Kidney (tissue), 14 donors: Measurements from ENCODE around the gene NCF2. TPM values are rescaled to one million over a fixed set of nuclear protein-coding genes. Genes with fewer than 3 reads are reported as not detected.

ENCODE experiments used
- DNase-seq, 5 donors: peaks; one replicate each; pipeline ENCODE4 v3.0.0-alpha.2; 2013 to 2020
- FAIRE-seq: peaks from 2 replicates; lab custom pipeline; 2012; peaks lifted over from hg19 to GRCh38; lab: Jason Lieb, UNC
- H3K27ac ChIP-seq, 2 donors: one replicate each; pipeline ENCODE4 v1.7.0; 2013; ENCODE audit warnings: low read depth in 2 of 2, low read length in 2 of 2, inconsistent platforms in 1 of 2
- H3K27me3 ChIP-seq: one replicate; pipeline ENCODE4 v1.7.1; 2013; ENCODE audit warnings: low read length, inconsistent platforms; ENCODE audit not compliant: control insufficient read depth, insufficient read depth
- H3K36me3 ChIP-seq, 3 donors: one replicate each; pipeline versions ENCODE4 v1.7.0 to v1.7.1; 2013; ENCODE audit warnings: low read length in 3 of 3, control low read depth in 1 of 3, inconsistent platforms in 1 of 3; ENCODE audit not compliant: insufficient read depth in 3 of 3, control insufficient read depth in 2 of 3
- H3K4me1 ChIP-seq, 3 donors: one replicate each; pipeline versions ENCODE4 v1.7.0 to v1.7.1; 2013; ENCODE audit warnings: low read length in 3 of 3, inconsistent platforms in 1 of 3, low read depth in 1 of 3; ENCODE audit not compliant: control insufficient read depth in 2 of 3, insufficient read depth in 2 of 3
- H3K4me3 ChIP-seq, 3 donors: one replicate each; pipeline versions ENCODE4 v1.7.0 to v1.8.1; 2013; ENCODE audit warnings: low read length in 3 of 3, control low read depth in 1 of 3, inconsistent platforms in 1 of 3
- H3K9ac ChIP-seq, 3 donors: one replicate each; pipeline versions ENCODE4 v1.7.0 to v1.7.1; 2013; ENCODE audit warnings: low read length in 3 of 3, control low read depth in 1 of 3, inconsistent platforms in 1 of 3
- H3K9me3 ChIP-seq, 3 donors: one replicate each; pipeline versions ENCODE4 v1.7.0 to v1.7.1; 2013; ENCODE audit warnings: low read length in 3 of 3, control low read depth in 1 of 3, inconsistent platforms in 1 of 3; ENCODE audit not compliant: control insufficient read depth in 2 of 3, insufficient read depth in 1 of 3
- CTCF ChIP-seq: IDR thresholded peaks from 3 replicates; pipeline ENCODE4 v1.5.1; 2012; ENCODE audit warnings: mild to moderate bottlenecking, moderate library complexity, borderline replicate concordance; ENCODE audit not compliant: insufficient read depth; ENCODE audit errors: extremely low read depth
- intact Hi-C: fragments of 100-400 bp; cut with DNase I; formaldehyde crosslinking; loops from one replicate; pipeline ENCODE4 v1.11.1; 2022
- polyA plus RNA-seq: library from polyadenylated mRNA; stranded (reverse); fragments of 350-450 nt; fragmentation: Illumina TruSeq; extraction: RNeasy Lipid Tissue Mini Kit (QIAGEN cat#74804); gene quantifications from one replicate; pipeline ENCODE4 v1.2.3, GENCODE V29; 2014; ENCODE audit warnings: low read depth, low replicate concordance; ENCODE audit not compliant: insufficient read depth
- total RNA-seq: library from RNA; stranded (reverse); fragmentation: NEBNext Ultra II Directional; extraction: Animal tissue kit (Norgen Biotek cat#: 25700); gene quantifications from one replicate; pipeline ENCODE4 v1.2.1, GENCODE V29; 2021
- donor health status: control.
- donor health status: control.
- donor health status: control.
- donor health status: control.
- donor health status: control.
- donor health status: DM: yes; HTN: yes; CAD: no.
- donor health status: Normal renal cell carcinoma (clear cell type).

The NCF2 gene
- total and polyA plus RNA-seq, 2 donors from 2014 or later: 2.5 to 16.7 TPM

- no peaks in the 10 kb centered on the region for H3K4me1 ChIP-seq
These were observed 75.1 kb downstream of the NCF2 start for GRCh38 chr1:183515002-183515689.

GRCh38 chr1:183514235-183514634 lies 76.0 kb downstream of the NCF2 start:
- no peak for FAIRE-seq

More at GRCh38 chr1:183515002-183515689, 75.1 kb downstream of the NCF2 start:
- no peaks in the 10 kb centered on the region for H3K9me3 ChIP-seq
- H3K4me3 ChIP-seq: no peak overlapping the region
- DNase-seq (no peak), FAIRE-seq (no peak)
- no peaks in the 10 kb centered on the region for H3K27me3 ChIP-seq
- intact Hi-C loops: no loop called here
- no peak for TF ChIP-seq CTCF
- H3K27ac ChIP-seq: no peak overlapping the region
- no peak overlapping the region for H3K9ac ChIP-seq
- peaks cover 5 to 24% (median 6%) of the 10 kb centered on the region in 3 donors for H3K36me3 ChIP-seq

GRCh38 chr1:183512450-183512849 lies 77.8 kb downstream of the NCF2 start:
- no peak for TF ChIP-seq CTCF
- DNase-seq: no peak
- H3K4me1 ChIP-seq: no peaks in the 10 kb centered on the region
- H3K9me3 ChIP-seq: no peaks in the 10 kb centered on the region
- H3K4me3 ChIP-seq: no peak overlapping the region
- H3K9ac ChIP-seq: no peak overlapping the region
- peaks cover 0 to 10% (median 0%) of the 10 kb centered on the region in 3 donors for H3K36me3 ChIP-seq
- no peaks in the 10 kb centered on the region for H3K27me3 ChIP-seq
- intact Hi-C loops: no loop called here
- no peak overlapping the region for H3K27ac ChIP-seq
- no peak for FAIRE-seq

More at GRCh38 chr1:183514235-183514634, 76.0 kb downstream of the NCF2 start:
- Histone ChIP-seq H3K27me3 (no peaks in the 10 kb centered on the region), H3K9me3 (no peaks in the 10 kb centered on the region), H3K4me3 (no peak overlapping the region), H3K36me3 (peaks cover 5 to 23% (median 6%) of the 10 kb centered on the region in 3 donors), H3K4me1 (no peaks in the 10 kb centered on the region), H3K9ac (no peak overlapping the region), H3K27ac (no peak overlapping the region)
- intact Hi-C loops: no loop called here
- no peak for TF ChIP-seq CTCF
- DNase-seq: no peak
